SU-DHL-6 (cell line): ENCODE results near the gene AFF3.

ENCODE experiments used
- H2AFZ ChIP-seq: fragments of 200-600 bp; sonication (generic); 2 replicates; pipeline ENCODE4 v1.6.1; 2014; ENCODE audit warnings: low read depth, mild to moderate bottlenecking, moderate library complexity, mixed read lengths, antibody characterized with exemption, low read length; ENCODE audit not compliant: severe bottlenecking
- H3F3A ChIP-seq: fragments of 200-600 bp; shearing (Covaris generic); 2 replicates; pipeline ENCODE4 v1.6.0; 2016; ENCODE audit warnings: antibody characterized with exemption, mild to moderate bottlenecking; ENCODE audit not compliant: insufficient read depth
- H3K27ac ChIP-seq: fragments of 200-600 bp; sonication (generic); 2 replicates; pipeline ENCODE4 v1.5.1; 2016; ENCODE audit warnings: low read depth, mild to moderate bottlenecking, low read length, moderate library complexity, mixed read lengths
- H3K27me3 ChIP-seq: fragments of 200-600 bp; sonication (generic), shearing (Covaris generic); 2 replicates; pipeline ENCODE4 v1.6.0; 2014; ENCODE audit warnings: mild to moderate bottlenecking, low read length
- H3K36me3 ChIP-seq: fragments of 200-600 bp; sonication (generic); 2 replicates; pipeline ENCODE4 v1.6.1; 2014; ENCODE audit warnings: mild to moderate bottlenecking, low read length, mixed read lengths
- H3K4me2 ChIP-seq: fragments of 300-600, 200-600 bp; shearing (Covaris generic), sonication (generic); 2 replicates; pipeline ENCODE4 v1.6.0; 2014; ENCODE audit warnings: low read length, low read depth, mild to moderate bottlenecking; ENCODE audit not compliant: poor library complexity, severe bottlenecking
- H3K4me3 ChIP-seq: fragments of 200-600 bp; sonication (generic); 2 replicates; pipeline ENCODE4 v1.5.1; 2014; ENCODE audit warnings: antibody characterized with exemption, low read length, mild to moderate bottlenecking, mixed read lengths; ENCODE audit not compliant: insufficient read depth, poor library complexity, severe bottlenecking
- H3K79me2 ChIP-seq: fragments of 200-600 bp; sonication (generic); 2 replicates; pipeline ENCODE4 v1.6.1; 2014; ENCODE audit warnings: mild to moderate bottlenecking, low read length, moderate library complexity; ENCODE audit not compliant: insufficient read depth
- H3K9ac ChIP-seq: fragments of 200-600 bp; sonication (generic); 2 replicates; pipeline ENCODE4 v1.7.0; 2014; ENCODE audit warnings: mild to moderate bottlenecking, low read length
- H3K9me2 ChIP-seq: fragments of 200-600 bp; sonication (generic); replicated peaks from 2 replicates; pipeline ENCODE4 v1.6.1; 2014; ENCODE audit warnings: low read length; ENCODE audit not compliant: insufficient read depth
- H3K9me3 ChIP-seq: fragments of 200-600 bp; sonication (generic); 2 replicates; pipeline ENCODE4 v1.6.1; 2014; ENCODE audit warnings: low read length, mixed read lengths; ENCODE audit not compliant: insufficient read depth
- H4K20me1 ChIP-seq: fragments of 200-600 bp; sonication (generic); 2 replicates; pipeline ENCODE4 v1.6.1; 2014; ENCODE audit warnings: low read depth, mild to moderate bottlenecking, antibody characterized with exemption, low read length, moderate library complexity, mixed read lengths
- EZH2phosphoT487 ChIP-seq: fragments of 200-600 bp; sonication (generic), shearing (Covaris generic); conservative IDR thresholded peaks from 2 replicates; pipeline ENCODE4 v1.6.1; 2018; ENCODE audit warnings: mild to moderate bottlenecking, antibody characterized with exemption, low read length, moderate library complexity, mixed read lengths
- TF ChIP-seq, protein P1 (sequence below): fragments of 200-600 bp; sonication (generic); IDR thresholded peaks from one replicate; pipeline ENCODE4 v1.5.1; 2017; ENCODE audit warnings: antibody characterized with exemption, mild to moderate bottlenecking, low read length, moderate library complexity; ENCODE audit not compliant: insufficient read depth, poor library complexity, severe bottlenecking

AFF3 gene

GRCh38 chr2:99771681-99772333 lies 370.6 kb downstream of the AFF3 start:
- Histone ChIP-seq H3K27me3 (no peaks in the 10 kb centered on the region), H3K79me2 (no peaks in the 10 kb centered on the region), H4K20me1 (no peaks in the 10 kb centered on the region), H3K9ac (no peak overlapping the region), H2AFZ (no peak overlapping the region), H3K4me2 (no peak overlapping the region), H3K9me2 (no peaks in the 10 kb centered on the region), H3K9me3 (no peaks in the 10 kb centered on the region), H3F3A (no peaks in the 10 kb centered on the region), H3K36me3 (no peaks in the 10 kb centered on the region), H3K27ac (no peak overlapping the region), H3K4me3 (no peak overlapping the region)
- TF ChIP-seq, protein P1, sequence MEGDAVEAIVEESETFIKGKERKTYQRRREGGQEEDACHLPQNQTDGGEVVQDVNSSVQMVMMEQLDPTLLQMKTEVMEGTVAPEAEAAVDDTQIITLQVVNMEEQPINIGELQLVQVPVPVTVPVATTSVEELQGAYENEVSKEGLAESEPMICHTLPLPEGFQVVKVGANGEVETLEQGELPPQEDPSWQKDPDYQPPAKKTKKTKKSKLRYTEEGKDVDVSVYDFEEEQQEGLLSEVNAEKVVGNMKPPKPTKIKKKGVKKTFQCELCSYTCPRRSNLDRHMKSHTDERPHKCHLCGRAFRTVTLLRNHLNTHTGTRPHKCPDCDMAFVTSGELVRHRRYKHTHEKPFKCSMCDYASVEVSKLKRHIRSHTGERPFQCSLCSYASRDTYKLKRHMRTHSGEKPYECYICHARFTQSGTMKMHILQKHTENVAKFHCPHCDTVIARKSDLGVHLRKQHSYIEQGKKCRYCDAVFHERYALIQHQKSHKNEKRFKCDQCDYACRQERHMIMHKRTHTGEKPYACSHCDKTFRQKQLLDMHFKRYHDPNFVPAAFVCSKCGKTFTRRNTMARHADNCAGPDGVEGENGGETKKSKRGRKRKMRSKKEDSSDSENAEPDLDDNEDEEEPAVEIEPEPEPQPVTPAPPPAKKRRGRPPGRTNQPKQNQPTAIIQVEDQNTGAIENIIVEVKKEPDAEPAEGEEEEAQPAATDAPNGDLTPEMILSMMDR: no peak

DNA sequence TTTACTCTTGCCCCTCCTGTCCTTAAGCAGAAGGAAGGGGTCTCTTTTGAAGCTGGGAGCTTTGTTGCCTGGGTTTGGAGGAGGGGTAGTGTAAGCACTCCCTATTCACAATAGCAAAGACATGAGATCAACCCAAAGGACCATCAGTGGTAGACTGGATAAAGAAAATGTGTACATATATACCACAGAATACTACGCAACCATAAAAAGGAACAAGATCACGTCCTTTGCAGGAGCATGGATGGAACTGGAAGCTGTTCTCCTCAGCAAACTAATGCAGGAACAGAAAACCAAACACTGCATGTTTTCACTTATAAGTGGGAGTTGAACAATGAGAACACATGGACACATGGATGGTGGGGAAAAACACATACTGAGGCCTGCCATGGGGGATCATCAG lies 371.5 kb downstream of the AFF3 start:
- H2AFZ ChIP-seq: no peak overlapping the region
- no peaks in the 10 kb centered on the region for H3K9me3 ChIP-seq
- no peak overlapping the region for H3K9ac ChIP-seq
- no peak for TF ChIP-seq EZH2phosphoT487
- TF ChIP-seq, protein P1: no peak
- no peaks in the 10 kb centered on the region for H3K36me3 ChIP-seq
- H3K79me2 ChIP-seq: no peaks in the 10 kb centered on the region
- H3K9me2 ChIP-seq: no peaks in the 10 kb centered on the region
- H3K4me3 ChIP-seq: no peak overlapping the region
- no peak overlapping the region for H3K4me2 ChIP-seq
- no peaks in the 10 kb centered on the region for H3F3A ChIP-seq
- H3K27ac ChIP-seq: no peak overlapping the region
- H3K27me3 ChIP-seq: no peaks in the 10 kb centered on the region
- no peaks in the 10 kb centered on the region for H4K20me1 ChIP-seq

DNA sequence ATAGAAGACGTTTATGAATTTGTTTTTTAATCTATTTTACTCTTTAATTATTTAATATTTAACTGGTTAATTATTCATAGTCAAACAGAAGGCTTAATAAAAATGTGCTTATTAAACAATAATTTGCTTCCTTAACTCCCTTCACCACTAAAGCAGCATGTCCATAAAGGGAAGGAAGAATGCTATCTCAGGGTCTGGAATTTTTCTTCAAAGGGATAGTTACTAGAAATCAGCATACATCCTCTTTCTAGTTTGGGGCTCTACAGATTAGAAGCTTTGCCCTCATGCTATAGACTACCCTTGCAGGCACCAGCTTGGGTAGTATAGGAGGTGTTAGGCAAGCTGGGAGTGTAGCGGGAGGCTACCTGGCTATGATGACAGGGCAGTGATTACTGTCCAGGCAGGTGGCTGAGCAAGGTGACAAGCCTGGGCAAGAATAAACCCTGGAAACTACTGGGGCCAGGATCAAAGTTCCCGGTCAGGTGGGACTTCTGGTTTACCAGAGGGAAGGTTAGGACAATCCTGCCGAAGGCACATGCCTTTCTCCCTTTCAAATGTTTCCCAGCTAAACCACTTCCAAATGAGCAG lies 376.6 kb downstream of the AFF3 start:
- H4K20me1 ChIP-seq: no peaks in the 10 kb centered on the region
- H3K4me2 ChIP-seq: no peak overlapping the region
- no peak overlapping the region for H3K4me3 ChIP-seq
- no peak overlapping the region for H3K9ac ChIP-seq
- no peaks in the 10 kb centered on the region for H3K9me2 ChIP-seq
- H3K36me3 ChIP-seq: no peaks in the 10 kb centered on the region
- no peaks in the 10 kb centered on the region for H3K9me3 ChIP-seq
- H3K27ac ChIP-seq: no peak overlapping the region
- H3K79me2 ChIP-seq: no peaks in the 10 kb centered on the region
- TF ChIP-seq EZH2phosphoT487: no peak
- TF ChIP-seq, protein P1: no peak
- no peaks in the 10 kb centered on the region for H3K27me3 ChIP-seq
- H3F3A ChIP-seq: no peaks in the 10 kb centered on the region
- no peak overlapping the region for H2AFZ ChIP-seq
